ENCODE data around the gene CACNG6. TPM values are rescaled to one million over a fixed set of nuclear protein-coding genes. Genes with fewer than 3 reads are reported as not detected.

Gene CACNG6
- total and polyA plus RNA-seq, 12 donors = not detected

- Histone ChIP-seq H3K27me3 (peaks cover 17 to 94% (median 90%) of the 10 kb centered on the region in 7 donors), H3K27ac (no peak overlapping the region), H3K4me3 (no peak overlapping the region), H3K36me3 (no peaks in the 10 kb centered on the region), H3K9me3 (no peaks in the 10 kb centered on the region), H3K4me1 (peaks cover 0 to under 1% (median 0%) of the 10 kb centered on the region in 9 donors)
- DNase-seq (no peak), ATAC-seq (no peak)
- TF ChIP-seq CTCF (IDR thresholded peaks at IDR 0.05) = no peak
- WGBS, 2 donors = 1 to 3% methylated on average over 22 of the region's 22 CpGs
- intact Hi-C loops (cut with DNase I) = no loop called here
Measured at GRCh38 chr19:53958823-53959757, 32.3 kb upstream of the CACNG6 start.

GRCh38 chr19:53960187-53960586 lies 31.2 kb upstream of the CACNG6 start:
- TF ChIP-seq CTCF (IDR thresholded peaks at IDR 0.05) = no peak
- no peaks in the 10 kb centered on the region for H3K9me3 ChIP-seq
- no peak overlapping the region for H3K4me3 ChIP-seq
- no peaks in the 10 kb centered on the region for H3K36me3 ChIP-seq
- H3K27ac ChIP-seq = no peak overlapping the region
- DNase-seq (no peak), ATAC-seq (no peak)
- H3K27me3 ChIP-seq = peaks cover 17 to 96% (median 88%) of the 10 kb centered on the region in 7 donors
- H3K4me1 ChIP-seq = peaks cover 0 to 11% (median 0%) of the 10 kb centered on the region in 9 donors
- 7 to 11% methylated on average over 10 of the region's 10 CpGs for whole genome bisulfite sequencing, 2 donors
- intact Hi-C loops (cut with DNase I) = loop anchor here in 1 of 10 donors (5.0 kb wide), 1 partner anchor 1582 kb away; no protein-coding TSS in a partner anchor

GRCh38 chr19:53960886-53961285 lies 30.6 kb upstream of the CACNG6 start:
- Histone ChIP-seq H3K36me3 (no peaks in the 10 kb centered on the region), H3K9me3 (no peaks in the 10 kb centered on the region), H3K27ac (no peak overlapping the region), H3K4me1 (peaks cover 0 to 14% (median 0%) of the 10 kb centered on the region in 9 donors), H3K27me3 (peaks cover 17 to 96% (median 83%) of the 10 kb centered on the region in 7 donors), H3K4me3 (no peak overlapping the region)
- no peak for DNase-seq
- TF ChIP-seq CTCF (IDR thresholded peaks at IDR 0.05) = no peak
- intact Hi-C loops (cut with DNase I) = loop anchor here in 1 of 10 donors (5.0 kb wide), 1 partner anchor 1581 kb away; no protein-coding TSS in a partner anchor
- ATAC-seq = no peak
- WGBS, 2 donors = 6 to 10% methylated on average over 8 of the region's 8 CpGs

- no peak overlapping the region for H3K27ac ChIP-seq
- H3K36me3 ChIP-seq = no peaks in the 10 kb centered on the region
- DNase-seq = no peak
- no peak overlapping the region for H3K4me3 ChIP-seq
- H3K9me3 ChIP-seq = no peaks in the 10 kb centered on the region
- intact Hi-C loops (cut with DNase I) = loop anchor here in 1 of 10 donors (5.0 kb wide), 1 partner anchor 1581 kb away; no protein-coding TSS in a partner anchor
- no peak for ATAC-seq
- H3K27me3 ChIP-seq = peaks cover 17 to 96% (median 76%) of the 10 kb centered on the region in 7 donors
- no peak for TF ChIP-seq CTCF (IDR thresholded peaks at IDR 0.05)
- WGBS, 2 donors = 2 to 3% methylated on average over 25 to 32 of the region's 32 CpGs
- peaks cover 0 to 14% (median 0%) of the 10 kb centered on the region in 9 donors for H3K4me1 ChIP-seq
Measured at GRCh38 chr19:53961523-53962356, 29.7 kb upstream of the CACNG6 start.

Measured in heart right ventricle (tissue), 16 donors.